ENCODE results near the gene PP2D1. TPM values are rescaled to one million over a fixed set of nuclear protein-coding genes. Genes with fewer than 3 reads are reported as not detected.
"Not testable (repeated sequence)": the region's sequence is repeated elsewhere in the genome, so short reads cannot be mapped to it uniquely, and the experiment has no call there.

Gene PP2D1
- total RNA-seq, 1 donor from 2014 or later, result not detected

- peak in 1 of 2 donors; percentile 24 for DNase-seq (ENCODE audit: low read depth in 2 of 2)
Measured at GRCh38 chr3:19967812-19968211, 44.3 kb downstream of the PP2D1 start.

DNA sequence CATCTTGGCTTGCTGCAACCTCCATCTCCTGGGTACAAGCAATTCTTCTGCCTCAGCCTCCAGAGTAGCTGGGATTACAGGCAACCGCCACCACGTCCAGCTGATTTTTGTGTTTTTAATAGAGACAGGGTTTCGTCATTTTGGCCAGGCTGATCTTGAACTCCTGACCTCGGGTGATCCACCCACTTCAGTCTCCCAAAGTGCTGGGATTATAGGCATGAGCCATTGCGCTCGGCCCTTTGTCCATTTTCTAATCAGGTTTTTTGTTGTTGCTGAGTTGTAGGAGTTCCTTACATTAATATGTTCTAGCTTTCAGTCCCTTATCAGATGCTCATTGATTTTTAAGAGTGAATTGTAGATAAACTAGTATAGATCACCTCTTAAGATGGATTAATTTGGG lies 44.9 kb downstream of the PP2D1 start:
- DNase-seq (ENCODE audit: low read depth in 2 of 2), result no peak

GRCh38 chr3:19961960-19962359 lies 50.1 kb downstream of the PP2D1 start:
- no peak for DNase-seq (ENCODE audit: low read depth in 2 of 2)

DNA sequence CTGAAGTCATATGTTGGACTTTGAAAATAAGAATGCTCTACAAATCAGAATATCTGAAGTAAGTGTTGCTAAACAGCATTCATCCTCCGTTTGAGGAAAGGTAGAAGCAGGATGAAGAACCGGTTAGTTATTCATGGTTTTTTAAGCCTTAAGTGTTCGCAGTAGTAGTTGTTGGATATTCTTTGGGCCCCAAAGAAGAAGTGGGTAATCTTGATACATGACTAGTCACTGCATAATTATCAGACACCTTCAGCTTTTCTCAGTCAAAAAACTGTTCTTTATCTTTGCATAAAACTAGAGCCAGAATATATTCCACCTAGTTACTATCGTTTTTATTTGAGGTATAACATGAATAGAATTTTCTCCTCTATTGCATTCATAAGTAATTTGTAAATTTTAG lies 51.4 kb downstream of the PP2D1 start:
- no peak for DNase-seq (ENCODE audit: low read depth in 2 of 2)

DNA sequence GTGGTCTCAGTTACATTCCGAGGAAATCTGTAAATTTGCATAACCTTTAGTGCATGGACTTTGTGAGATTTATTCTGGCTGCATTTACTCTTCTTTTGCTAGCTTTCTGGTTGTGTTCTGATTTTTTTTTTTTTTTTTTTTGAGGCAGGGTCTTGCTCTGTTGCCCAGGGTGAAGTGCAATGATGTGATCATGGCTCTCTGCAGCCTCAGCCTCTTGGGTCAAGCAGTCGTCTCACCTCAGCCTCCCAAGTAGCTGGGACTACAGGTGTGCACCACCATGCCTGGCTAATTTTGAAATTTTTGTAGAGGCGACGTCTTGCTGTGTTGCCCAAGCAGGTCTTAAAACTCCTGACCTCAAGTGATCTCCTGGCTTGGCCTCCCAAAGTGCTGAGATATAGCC lies 52.6 kb downstream of the PP2D1 start:
- no peak for DNase-seq (ENCODE audit: low read depth in 2 of 2)

DNA sequence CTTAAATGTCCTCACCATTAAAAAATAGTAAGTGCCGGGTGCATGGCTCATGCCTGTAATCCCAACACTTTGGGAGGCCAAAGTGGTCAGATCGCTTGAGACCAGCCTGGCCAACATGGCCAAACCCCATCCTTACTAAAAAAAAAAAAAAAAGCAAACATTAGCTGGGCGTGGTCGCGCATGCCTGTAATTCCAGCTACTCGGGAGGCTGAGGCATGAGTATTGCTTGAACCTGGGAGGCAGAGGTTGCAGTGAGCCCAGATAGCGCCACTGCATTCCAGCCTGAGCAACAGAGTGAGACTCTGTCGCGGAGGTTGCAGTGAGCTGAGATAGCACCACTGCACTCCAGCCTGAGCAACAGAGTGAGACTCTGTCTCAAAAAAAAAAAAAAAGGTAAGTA lies 54.7 kb downstream of the PP2D1 start:
- DNase-seq (ENCODE audit: low read depth in 2 of 2), result not testable (repeated sequence)

GRCh38 chr3:19954676-19955075 lies 57.4 kb downstream of the PP2D1 start:
- no peak for DNase-seq (ENCODE audit: low read depth in 2 of 2)

DNA sequence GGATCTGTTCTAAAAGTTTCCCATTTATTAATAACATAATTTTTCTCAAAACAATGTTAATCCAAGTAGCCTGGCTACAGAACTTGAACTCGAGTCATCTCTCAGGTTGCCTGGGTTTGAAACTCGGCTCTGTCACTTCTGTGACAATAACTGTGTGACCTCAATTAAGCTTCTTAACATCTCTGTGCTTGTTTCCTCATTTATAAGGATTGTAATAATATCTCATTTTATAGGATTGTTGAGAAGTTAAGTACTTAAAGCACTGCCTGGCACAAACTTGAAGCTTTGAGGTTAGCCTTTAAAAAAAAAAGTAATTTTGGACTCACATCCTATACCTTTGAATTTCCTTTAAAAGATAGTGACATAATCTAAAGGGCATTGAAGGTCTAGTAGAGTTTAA lies 61.7 kb downstream of the PP2D1 start:
- no peak for DNase-seq (ENCODE audit: low read depth in 2 of 2)

- DNase-seq (ENCODE audit: low read depth in 2 of 2), result no peak
Measured at GRCh38 chr3:19948226-19948591, 63.9 kb downstream of the PP2D1 start.

GRCh38 chr3:19947549-19948225 lies 64.4 kb downstream of the PP2D1 start:
- peak; percentile 55 to 60 for DNase-seq (ENCODE audit: low read depth in 2 of 2)

GRCh38 chr3:19946832-19947548 lies 65.1 kb downstream of the PP2D1 start, which contains the start of gene RAB5A:
Gene RAB5A (plus strand): TSS chr3:19947097. CDS start chr3:19950899, 3,802 bp downstream.
- DNase-seq (ENCODE audit: low read depth in 2 of 2), result peak; percentile 99

DNA sequence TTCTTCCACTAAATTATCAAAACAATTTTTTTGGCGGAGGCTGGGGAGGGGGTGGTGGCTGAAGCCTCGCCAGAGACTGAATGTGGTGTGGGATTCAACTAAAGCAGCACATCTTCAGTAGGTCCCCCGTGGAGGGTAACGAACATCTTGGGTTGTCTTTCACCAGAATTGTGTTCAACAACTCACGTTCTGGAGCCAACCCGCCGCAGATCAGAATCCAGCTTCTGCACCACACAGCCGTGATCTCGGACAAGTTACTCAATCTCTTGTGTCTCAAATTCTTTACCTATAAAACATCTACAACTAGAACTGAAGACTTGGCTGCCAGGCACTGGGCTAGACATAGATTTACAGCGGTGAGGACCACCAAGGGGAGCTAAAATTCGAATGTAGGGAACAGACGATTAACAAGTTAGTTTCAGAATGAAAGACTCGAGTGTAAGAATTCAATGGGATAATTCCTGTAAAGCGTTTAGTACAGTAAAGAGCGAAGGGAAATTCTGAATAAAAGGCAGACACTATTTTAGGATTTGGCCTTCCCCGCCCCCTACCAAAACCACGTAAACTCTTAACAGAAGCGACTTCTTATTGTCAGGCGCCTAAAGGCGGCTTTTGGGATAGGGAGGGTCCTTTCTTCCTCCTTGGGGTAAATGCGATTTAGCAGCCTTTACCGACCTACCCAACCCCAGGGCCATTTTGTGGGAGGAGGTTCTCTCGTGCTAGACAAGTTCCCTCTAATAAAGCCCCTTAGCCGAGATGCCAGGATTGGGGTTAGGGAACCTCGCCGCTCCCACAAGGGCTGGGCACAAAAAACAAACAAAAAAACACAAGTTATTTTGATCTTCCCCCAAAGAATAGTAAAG lies 65.9 kb downstream of the PP2D1 start:
- DNase-seq (ENCODE audit: low read depth in 2 of 2), result peak; percentile 1 to 6

GRCh38 chr3:19945534-19945933 lies 66.5 kb downstream of the PP2D1 start:
- no peak for DNase-seq (ENCODE audit: low read depth in 2 of 2)

GRCh38 chr3:19940643-19941042 lies 71.4 kb downstream of the PP2D1 start:
- DNase-seq (ENCODE audit: low read depth in 2 of 2), result no peak

GRCh38 chr3:19938295-19938627 lies 73.8 kb downstream of the PP2D1 start:
- no peak for DNase-seq (ENCODE audit: low read depth in 2 of 2)

- no peak for DNase-seq (ENCODE audit: low read depth in 2 of 2)
Measured at GRCh38 chr3:19937459-19938294, 74.4 kb downstream of the PP2D1 start.

Other genes with a start within 250 kb of the PP2D1 start
- gene EFHB, start 78.0 kb downstream of the PP2D1 start, total RNA-seq, result under 0.01 and 0.20 TPM in 2 replicates
- gene RAB5A, start 65.2 kb downstream of the PP2D1 start, total RNA-seq, result 60.4 and 75.2 TPM in 2 replicates
- 7.2 and 21.8 TPM in 2 replicates for gene KAT2B, start 28.2 kb upstream of the PP2D1 start, total RNA-seq
- 0.99 and 2.2 TPM in 2 replicates for gene SGO1, start 173.9 kb upstream of the PP2D1 start, total RNA-seq

Measured in lung microvascular endothelial cell (primary cell).